Ovary (tissue), 3 donors: Measurements from ENCODE around the gene MPDU1.

Experiments used
- POLR2A ChIP-seq: fragments of 450-650 bp; IDR thresholded peaks from one replicate; pipeline ENCODE4 v1.6.1; 2017; ENCODE audit warnings: antibody characterized with exemption, mild to moderate bottlenecking, moderate library complexity
- TF ChIP-seq, protein P1 (sequence below), 3 donors: fragments of 450-650 bp in 2 of 3; fragments of 200-600 bp in 1 of 3; IDR thresholded peaks; one replicate each; pipeline versions ENCODE4 v1.5.1 to v1.8.0; 2016 to 2022; ENCODE audit warnings: antibody characterized with exemption in 3 of 3, mild to moderate bottlenecking in 1 of 3
- donor health status: DM: no; HTN: no; CAD: no.

DNA sequence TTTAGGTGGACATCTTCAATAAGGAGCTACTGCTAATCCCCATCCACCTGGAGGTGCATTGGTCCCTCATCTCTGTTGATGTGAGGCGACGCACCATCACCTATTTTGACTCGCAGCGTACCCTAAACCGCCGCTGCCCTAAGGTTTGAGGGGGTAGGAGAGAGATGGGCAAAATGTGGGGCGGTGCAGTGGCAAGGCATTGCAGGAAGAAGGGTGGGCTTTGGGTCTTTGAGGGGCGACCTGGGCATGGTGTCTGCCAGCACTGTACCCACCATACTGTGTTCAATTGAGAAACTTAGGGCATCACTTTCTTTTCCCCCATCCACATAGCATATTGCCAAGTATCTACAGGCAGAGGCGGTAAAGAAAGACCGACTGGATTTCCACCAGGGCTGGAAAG lies 13.3 kb upstream of the MPDU1 start:
- TF ChIP-seq, protein P1, sequence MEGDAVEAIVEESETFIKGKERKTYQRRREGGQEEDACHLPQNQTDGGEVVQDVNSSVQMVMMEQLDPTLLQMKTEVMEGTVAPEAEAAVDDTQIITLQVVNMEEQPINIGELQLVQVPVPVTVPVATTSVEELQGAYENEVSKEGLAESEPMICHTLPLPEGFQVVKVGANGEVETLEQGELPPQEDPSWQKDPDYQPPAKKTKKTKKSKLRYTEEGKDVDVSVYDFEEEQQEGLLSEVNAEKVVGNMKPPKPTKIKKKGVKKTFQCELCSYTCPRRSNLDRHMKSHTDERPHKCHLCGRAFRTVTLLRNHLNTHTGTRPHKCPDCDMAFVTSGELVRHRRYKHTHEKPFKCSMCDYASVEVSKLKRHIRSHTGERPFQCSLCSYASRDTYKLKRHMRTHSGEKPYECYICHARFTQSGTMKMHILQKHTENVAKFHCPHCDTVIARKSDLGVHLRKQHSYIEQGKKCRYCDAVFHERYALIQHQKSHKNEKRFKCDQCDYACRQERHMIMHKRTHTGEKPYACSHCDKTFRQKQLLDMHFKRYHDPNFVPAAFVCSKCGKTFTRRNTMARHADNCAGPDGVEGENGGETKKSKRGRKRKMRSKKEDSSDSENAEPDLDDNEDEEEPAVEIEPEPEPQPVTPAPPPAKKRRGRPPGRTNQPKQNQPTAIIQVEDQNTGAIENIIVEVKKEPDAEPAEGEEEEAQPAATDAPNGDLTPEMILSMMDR (IDR thresholded peaks at IDR 0.05) = no peak
- TF ChIP-seq POLR2A = no peak
